AG09319 (cell line): ENCODE measurements around the gene DLGAP1.

Experiments
- DNase-seq: peaks from one replicate; pipeline ENCODE4 v3.0.0-alpha.2; 2010; ENCODE audit warnings: low read depth; ENCODE audit errors: extremely low read depth
- CTCF ChIP-seq: IDR thresholded peaks from 2 replicates; pipeline ENCODE4 v1.5.1; 2011; ENCODE audit warnings: low read depth, mild to moderate bottlenecking, inconsistent platforms, low read length, moderate library complexity

The DLGAP1 gene

GRCh38 chr18:3967359-3968180 lies 487.5 kb downstream of the DLGAP1 start:
- no peak for DNase-seq
- no peak for TF ChIP-seq CTCF

DNA sequence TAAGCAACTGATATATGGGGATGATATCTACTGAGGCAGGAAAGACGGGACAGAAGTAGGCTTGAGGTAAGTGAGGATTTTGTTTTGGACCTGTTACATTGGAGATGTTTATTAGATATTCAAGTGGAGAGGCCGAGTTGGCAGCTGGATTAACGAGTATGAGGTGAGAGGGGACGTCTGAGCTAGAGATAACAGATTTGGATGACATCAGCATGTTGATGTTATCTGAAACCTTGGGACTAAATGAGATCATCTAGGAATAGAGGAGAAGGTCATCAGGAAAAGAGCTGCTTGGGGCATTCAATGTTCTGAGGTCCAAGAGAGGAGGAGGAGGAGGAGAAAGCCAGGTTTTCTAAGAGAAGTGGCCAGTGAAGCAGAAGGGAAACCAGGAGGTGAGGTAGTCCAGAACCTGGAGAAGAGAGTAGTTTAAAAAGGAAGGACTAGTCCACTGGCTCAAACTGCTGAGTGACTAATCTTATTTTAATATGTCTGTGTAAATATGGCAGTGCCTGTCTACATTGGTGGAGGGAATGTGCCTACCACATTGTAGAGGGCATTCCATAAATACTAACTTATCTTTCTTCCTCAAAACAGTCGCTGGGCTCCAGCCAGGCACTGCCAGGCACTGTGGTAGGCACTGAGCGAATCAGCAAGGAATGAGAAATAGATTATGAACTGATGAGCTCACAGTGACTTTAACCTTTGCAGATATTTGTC lies 488.3 kb downstream of the DLGAP1 start:
- TF ChIP-seq CTCF, result no peak
- DNase-seq, result no peak

DNA sequence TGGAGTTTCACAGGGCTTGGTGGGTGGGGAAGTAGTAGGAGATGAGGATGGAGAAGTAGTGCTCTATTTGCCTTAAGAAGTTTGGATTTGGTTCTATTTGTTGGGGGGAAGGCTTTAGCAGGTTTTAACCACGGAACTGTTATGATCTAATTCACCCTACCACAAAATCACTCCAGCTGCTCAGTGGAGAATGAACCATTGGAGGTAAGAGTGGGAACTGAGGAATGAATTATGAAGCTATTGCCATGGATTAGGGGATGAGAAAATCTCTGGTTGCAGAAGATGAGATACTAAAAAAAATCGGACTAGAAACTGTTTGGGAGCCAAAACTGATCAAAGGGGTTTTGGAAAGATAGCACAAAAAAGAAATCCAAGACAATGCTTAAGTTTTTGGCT lies 488.9 kb downstream of the DLGAP1 start:
- no peak for TF ChIP-seq CTCF
- no peak for DNase-seq

GRCh38 chr18:3960977-3961376 lies 494.1 kb downstream of the DLGAP1 start:
- TF ChIP-seq CTCF, result no peak
- no peak for DNase-seq

DNA sequence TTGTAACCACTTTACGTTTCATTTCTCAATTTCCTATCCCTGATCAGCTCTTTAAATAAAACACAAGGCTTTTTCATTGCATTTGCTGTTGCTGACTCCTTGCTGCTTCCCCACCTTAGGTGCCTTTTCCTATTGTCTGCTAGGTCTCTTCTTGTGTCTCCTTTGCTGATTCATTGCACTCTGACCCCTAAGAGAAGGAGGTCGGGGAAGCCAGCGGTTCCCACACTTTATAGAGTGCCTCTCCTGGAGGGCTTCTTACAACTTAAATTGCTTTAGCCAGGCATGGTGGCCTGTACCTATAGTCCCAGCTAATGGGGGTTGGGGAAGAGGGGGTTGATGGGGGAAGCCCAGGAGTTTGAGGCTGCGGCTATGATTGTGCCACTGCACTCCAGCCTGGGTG lies 495.0 kb downstream of the DLGAP1 start:
- no peak for DNase-seq
- TF ChIP-seq CTCF, result no peak

DNA sequence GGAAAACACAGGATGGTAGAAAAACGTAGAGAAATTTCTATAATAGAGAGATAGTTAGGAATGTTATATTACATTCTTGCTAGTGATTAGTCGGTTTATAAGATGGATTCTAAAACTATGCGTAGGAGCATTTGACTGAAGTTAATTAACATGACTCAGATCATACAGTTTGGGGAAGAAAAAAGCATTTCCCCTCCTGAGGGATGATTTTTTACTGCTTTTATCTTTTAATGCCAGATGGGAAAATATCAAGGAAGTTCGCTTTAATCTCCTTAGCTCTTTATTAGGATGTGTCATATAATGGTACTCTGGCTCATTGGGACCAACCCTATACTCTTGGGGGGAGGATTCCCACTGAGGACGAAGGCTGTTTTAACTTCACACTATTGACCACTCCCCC lies 503.1 kb downstream of the DLGAP1 start:
- DNase-seq, result no peak
- no peak for TF ChIP-seq CTCF

GRCh38 chr18:3950668-3951404 lies 504.3 kb downstream of the DLGAP1 start:
- TF ChIP-seq CTCF, result no peak
- no peak for DNase-seq
